ENCODE measurements around the gene ZBTB1.

DNA sequence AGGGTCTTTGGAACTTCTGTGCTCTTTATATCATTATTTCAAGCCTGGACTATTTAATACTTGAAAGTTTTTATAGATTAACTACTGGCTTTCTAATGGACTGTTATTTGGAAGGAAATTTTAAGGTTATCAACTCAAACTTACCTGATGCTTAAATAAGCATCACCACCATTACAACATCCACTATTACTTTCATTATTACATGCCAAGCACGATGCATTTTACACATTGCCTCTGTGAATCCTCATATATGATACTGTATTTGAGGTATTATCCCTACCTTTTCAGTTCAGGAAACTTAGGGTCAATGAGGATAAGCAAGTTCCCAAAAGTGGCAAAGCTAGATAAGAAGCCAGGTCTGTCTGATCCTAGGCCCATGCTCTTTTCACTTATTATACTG lies 12.4 kb downstream of the ZBTB1 start:
- no peak for TF ChIP-seq EZH2 (IDR thresholded peaks at IDR 0.05; ENCODE audit: insufficient read depth, poor library complexity, severe bottlenecking)
- TF ChIP-seq EZH2phosphoT487 (IDR thresholded peaks at IDR 0.05; ENCODE audit: insufficient read depth, low read depth), result no peak
